ENCODE measurements around the gene SAMSN1. TPM values are rescaled to one million over a fixed set of nuclear protein-coding genes. Genes with fewer than 3 reads are reported as not detected.
A peak's percentile ranks its signal among the peaks of the same experiment; 100 is the strongest.

SAMSN1 gene
- total RNA-seq, result 6.4 TPM

DNA sequence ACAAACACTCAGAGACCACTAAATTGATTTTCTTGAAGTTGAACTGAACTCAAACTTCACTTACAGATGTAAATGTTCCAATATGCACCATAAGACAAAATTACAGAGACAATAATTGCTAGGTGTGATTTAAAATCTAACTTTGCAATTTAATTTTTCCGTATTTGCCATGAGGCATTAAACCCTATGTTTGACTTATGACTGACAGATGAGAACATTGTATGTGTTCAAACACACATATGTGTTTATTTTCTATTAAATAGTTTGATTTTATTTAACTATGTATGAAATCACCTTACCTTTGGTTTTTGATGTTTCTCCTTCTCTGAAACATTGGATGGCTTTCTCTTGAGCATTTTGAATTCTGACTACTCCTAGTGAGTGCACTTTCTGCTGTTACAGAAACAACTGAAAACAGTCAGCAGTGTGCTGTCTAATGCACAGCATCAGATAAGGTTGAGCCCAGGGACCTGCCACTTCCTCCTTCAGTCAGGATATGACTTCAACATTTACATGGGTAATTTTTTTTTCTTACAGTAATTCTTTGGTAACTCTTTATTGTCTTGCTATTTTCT is at the start of gene SAMSN1:
SAMSN1 (minus strand) TSS at position 410 of the 575 bp plus-strand sequence; CDS start at position 356, 54 bp downstream.
- H3K27me3 ChIP-seq, result no peaks in the 10 kb centered on the region
- H3K36me3 ChIP-seq, result no peaks in the 10 kb centered on the region
- no peak within 1 kb of the TSS for H3K27ac ChIP-seq
- H3K9me3 ChIP-seq, result no peaks in the 10 kb centered on the region
- peak within 1 kb of the TSS in 1 of 2 donors; percentile 30 for H3K4me3 ChIP-seq
- intact Hi-C loops (cut with DNase I), result no loop called here
- DNase-seq (ENCODE audit: extremely low spot score in 2 of 2), result no peak
- H3K4me1 ChIP-seq, result no peaks in the 10 kb centered on the region
- peak in 1 of 2 donors; percentile 30 for TF ChIP-seq POLR2AphosphoS5 (IDR thresholded peaks at IDR 0.05; ENCODE audit: insufficient read depth in 1 of 2, low read depth in 1 of 2)
- TF ChIP-seq, protein P1, sequence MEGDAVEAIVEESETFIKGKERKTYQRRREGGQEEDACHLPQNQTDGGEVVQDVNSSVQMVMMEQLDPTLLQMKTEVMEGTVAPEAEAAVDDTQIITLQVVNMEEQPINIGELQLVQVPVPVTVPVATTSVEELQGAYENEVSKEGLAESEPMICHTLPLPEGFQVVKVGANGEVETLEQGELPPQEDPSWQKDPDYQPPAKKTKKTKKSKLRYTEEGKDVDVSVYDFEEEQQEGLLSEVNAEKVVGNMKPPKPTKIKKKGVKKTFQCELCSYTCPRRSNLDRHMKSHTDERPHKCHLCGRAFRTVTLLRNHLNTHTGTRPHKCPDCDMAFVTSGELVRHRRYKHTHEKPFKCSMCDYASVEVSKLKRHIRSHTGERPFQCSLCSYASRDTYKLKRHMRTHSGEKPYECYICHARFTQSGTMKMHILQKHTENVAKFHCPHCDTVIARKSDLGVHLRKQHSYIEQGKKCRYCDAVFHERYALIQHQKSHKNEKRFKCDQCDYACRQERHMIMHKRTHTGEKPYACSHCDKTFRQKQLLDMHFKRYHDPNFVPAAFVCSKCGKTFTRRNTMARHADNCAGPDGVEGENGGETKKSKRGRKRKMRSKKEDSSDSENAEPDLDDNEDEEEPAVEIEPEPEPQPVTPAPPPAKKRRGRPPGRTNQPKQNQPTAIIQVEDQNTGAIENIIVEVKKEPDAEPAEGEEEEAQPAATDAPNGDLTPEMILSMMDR (IDR thresholded peaks at IDR 0.05), result no peak
- peak in 1 of 2 donors; percentile 69 for TF ChIP-seq POLR2A (IDR thresholded peaks at IDR 0.05)

DNA sequence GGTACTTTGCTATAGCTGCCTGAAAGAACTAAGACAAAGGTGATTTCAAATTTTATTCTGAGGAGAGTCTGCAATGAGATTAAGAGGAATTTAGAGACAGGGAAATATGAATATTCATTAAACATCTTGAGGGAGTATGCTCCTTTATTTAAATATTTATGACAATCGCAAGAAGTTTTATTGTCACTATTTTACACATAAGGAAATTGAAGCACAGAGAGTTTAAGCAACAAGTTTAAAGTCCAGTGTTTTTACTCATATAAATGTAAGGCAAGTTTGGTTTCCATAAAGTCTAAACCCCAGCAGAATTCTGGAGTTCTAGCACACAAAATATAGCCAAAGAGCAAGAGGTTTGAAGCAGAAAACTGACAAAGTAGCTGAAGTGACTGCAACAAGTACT is 49.3 kb upstream of the SAMSN1 start:
- Histone ChIP-seq H3K27ac (no peak overlapping the region), H3K4me3 (no peak overlapping the region), H3K4me1 (no peaks in the 10 kb centered on the region), H3K36me3 (no peaks in the 10 kb centered on the region), H3K9me3 (no peaks in the 10 kb centered on the region), H3K27me3 (no peaks in the 10 kb centered on the region)
- DNase-seq (ENCODE audit: extremely low spot score in 2 of 2), result no peak
- TF ChIP-seq POLR2A (IDR thresholded peaks at IDR 0.05) (no peak), POLR2AphosphoS5 (IDR thresholded peaks at IDR 0.05; ENCODE audit: insufficient read depth in 1 of 2, low read depth in 1 of 2) (no peak)
- TF ChIP-seq, protein P1 (IDR thresholded peaks at IDR 0.05), result no peak
- intact Hi-C loops (cut with DNase I), result no loop called here

DNA sequence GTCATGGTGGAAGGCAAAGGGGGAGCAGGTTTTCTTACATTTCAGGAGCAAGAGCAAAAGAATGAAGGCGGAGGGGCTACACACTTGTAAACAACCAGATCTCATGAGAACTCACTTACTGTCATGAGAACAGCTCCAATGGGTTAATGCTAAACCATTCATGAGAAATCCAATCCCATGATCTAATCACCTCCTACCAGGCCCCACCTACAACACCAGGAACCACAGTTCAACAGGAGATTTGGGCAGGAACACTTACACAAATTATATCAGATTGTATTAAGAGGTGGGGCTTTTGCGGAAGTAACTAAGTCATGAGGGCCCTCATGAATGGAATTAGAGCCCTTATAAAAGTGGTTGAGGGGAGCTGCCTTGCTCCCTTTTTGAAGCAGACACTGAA is 48.9 kb upstream of the SAMSN1 start:
- TF ChIP-seq POLR2AphosphoS5 (IDR thresholded peaks at IDR 0.05; ENCODE audit: insufficient read depth in 1 of 2, low read depth in 1 of 2) (no peak), POLR2A (IDR thresholded peaks at IDR 0.05) (no peak)
- TF ChIP-seq, protein P1 (IDR thresholded peaks at IDR 0.05), result no peak
- Histone ChIP-seq H3K36me3 (no peaks in the 10 kb centered on the region), H3K9me3 (no peaks in the 10 kb centered on the region), H3K27ac (no peak overlapping the region), H3K4me3 (no peak overlapping the region), H3K4me1 (no peaks in the 10 kb centered on the region), H3K27me3 (no peaks in the 10 kb centered on the region)
- DNase-seq (ENCODE audit: extremely low spot score in 2 of 2), result no peak
- intact Hi-C loops (cut with DNase I), result no loop called here

DNA sequence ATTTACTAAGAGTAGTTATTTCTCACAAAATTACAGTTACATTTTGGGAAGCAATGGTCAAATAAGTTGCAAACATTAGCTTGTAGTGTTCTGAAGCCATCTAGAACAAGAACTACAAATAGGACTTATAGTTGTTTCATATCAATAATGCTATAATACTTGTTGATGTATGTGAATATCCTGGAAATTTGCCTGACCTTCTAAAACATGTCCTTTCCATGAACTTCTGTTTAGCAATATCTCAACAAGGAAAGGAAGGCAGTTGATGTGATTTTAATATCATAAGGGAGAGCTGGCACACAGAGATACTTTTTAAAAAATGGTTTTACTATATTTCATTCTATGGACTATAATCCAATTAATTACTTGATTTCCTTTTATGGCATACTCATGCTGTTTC is 47.1 kb upstream of the SAMSN1 start:
- Histone ChIP-seq H3K4me3 (no peak overlapping the region), H3K36me3 (no peaks in the 10 kb centered on the region), H3K9me3 (no peaks in the 10 kb centered on the region), H3K4me1 (no peaks in the 10 kb centered on the region), H3K27me3 (no peaks in the 10 kb centered on the region), H3K27ac (no peak overlapping the region)
- TF ChIP-seq POLR2AphosphoS5 (IDR thresholded peaks at IDR 0.05; ENCODE audit: insufficient read depth in 1 of 2, low read depth in 1 of 2) (no peak), POLR2A (IDR thresholded peaks at IDR 0.05) (no peak)
- TF ChIP-seq, protein P1 (IDR thresholded peaks at IDR 0.05), result no peak
- intact Hi-C loops (cut with DNase I), result no loop called here
- DNase-seq (ENCODE audit: extremely low spot score in 2 of 2), result no peak

DNA sequence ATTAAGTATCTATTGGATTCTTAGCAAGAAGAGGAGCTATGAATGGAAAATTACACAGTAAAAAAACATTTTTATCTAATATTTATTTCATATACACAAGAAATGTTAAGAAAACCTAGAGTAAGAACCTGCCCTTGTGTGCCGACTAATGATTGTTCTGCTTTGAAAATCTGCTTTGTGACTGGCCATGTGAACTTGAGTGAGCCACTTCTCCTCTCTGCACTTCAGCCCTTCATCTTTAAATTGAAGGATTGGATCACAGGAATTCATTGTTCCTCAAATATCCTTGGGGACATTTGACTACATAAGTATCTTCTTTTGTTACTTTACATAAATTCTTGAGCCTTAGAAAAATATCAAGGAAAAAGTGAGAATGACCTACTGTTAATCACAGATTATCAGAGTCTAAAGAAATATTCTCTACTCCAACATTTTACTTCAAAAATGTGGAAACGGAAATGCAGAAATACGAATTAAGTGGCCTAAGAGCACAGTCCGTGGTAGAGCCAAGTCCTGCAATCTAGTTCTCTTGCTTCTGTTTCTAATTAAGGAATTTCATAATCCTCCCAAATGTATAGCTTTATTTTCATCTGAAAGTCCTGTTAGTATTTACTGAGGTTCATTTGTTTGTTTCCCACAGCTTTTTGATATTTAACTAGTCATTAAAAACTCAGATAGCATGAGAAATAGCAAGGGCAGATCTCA is 46.3 kb upstream of the SAMSN1 start:
- Histone ChIP-seq H3K36me3 (no peaks in the 10 kb centered on the region), H3K9me3 (no peaks in the 10 kb centered on the region), H3K4me3 (no peak overlapping the region), H3K27ac (peak overlapping the region; percentile 16), H3K27me3 (no peaks in the 10 kb centered on the region), H3K4me1 (no peaks in the 10 kb centered on the region)
- no peak for TF ChIP-seq POLR2A (IDR thresholded peaks at IDR 0.05)
- TF ChIP-seq, protein P1 (IDR thresholded peaks at IDR 0.05), result no peak
- no peak for DNase-seq (ENCODE audit: extremely low spot score in 2 of 2)
- intact Hi-C loops (cut with DNase I), result no loop called here
